Measurements from ENCODE around the gene MRPL50.
"Not testable (repeated sequence)": the region's sequence is repeated elsewhere in the genome, so short reads cannot be mapped to it uniquely, and the experiment has no call there.

Gene MRPL50

DNA sequence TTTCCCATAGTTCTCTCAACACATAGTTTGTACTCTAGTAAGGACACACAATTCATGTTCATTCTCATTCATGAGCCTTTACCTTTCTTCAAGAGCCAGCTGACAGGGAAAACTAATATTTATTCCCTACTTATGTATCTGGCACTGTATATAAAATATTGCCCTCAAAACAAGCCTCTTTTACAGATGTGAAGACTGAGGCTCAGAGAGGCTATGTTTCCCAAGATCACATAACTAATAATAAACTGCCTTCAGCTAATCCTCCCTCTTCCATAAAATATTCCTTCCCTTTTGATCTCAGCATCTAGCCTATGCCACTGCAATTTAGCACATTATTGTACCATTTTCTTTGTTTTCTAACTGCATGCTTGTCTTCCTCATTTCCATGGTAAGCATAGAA, 19.0 kb upstream of the MRPL50 start:
- no peak for DNase-seq

DNA sequence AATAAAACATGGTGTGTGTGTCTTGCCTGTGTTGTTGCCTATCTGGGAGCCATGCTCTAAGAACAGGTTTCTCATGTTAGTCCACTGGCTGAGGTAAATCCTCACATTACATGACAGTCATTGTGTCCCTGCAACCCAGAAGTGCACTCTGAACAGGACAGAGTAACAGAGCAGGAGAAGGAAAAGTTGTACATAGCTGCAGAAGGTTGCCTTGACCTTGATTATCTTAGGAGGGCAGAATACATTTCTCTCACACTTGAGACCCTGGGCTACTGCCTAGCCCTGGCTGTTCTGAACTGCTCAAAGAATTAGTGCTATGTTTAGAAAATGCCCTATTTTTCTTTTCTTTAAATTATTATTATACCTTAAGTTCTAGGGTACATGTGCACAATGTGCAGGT, 17.2 kb upstream of the MRPL50 start:
- no peak for DNase-seq

DNA sequence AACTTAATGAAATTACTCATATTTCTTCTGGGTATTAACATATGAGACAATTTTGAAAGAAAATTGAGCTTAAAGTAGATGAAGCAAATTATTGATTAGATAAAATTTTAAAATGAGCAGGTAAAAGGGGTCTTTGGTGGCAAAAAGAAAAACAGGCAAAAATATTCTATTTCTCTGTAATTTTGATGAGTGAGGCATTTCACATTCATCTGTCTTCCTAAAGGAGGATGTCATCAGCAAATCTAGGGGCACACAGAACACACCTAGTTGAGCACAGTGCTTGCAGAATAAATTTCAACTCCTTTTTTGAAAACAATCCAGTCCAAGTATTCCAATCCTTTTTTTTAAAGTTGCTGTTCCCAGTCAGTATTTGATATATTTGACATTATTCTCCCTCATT, 16.4 kb upstream of the MRPL50 start:
- no peak for DNase-seq

DNA sequence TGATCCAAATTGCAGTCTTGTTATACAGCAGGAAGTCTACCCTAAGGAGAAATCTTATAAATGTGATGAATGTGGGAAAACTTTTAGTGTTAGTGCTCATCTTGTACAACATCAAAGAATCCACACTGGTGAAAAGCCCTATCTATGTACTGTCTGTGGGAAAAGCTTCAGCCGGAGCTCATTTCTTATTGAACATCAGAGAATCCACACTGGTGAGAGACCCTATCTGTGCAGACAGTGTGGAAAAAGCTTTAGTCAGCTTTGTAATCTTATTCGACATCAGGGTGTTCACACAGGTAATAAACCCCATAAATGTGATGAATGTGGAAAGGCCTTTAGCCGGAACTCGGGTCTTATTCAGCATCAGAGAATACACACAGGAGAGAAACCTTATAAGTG, 10.7 kb upstream of the MRPL50 start:
- DNase-seq: no peak

DNA sequence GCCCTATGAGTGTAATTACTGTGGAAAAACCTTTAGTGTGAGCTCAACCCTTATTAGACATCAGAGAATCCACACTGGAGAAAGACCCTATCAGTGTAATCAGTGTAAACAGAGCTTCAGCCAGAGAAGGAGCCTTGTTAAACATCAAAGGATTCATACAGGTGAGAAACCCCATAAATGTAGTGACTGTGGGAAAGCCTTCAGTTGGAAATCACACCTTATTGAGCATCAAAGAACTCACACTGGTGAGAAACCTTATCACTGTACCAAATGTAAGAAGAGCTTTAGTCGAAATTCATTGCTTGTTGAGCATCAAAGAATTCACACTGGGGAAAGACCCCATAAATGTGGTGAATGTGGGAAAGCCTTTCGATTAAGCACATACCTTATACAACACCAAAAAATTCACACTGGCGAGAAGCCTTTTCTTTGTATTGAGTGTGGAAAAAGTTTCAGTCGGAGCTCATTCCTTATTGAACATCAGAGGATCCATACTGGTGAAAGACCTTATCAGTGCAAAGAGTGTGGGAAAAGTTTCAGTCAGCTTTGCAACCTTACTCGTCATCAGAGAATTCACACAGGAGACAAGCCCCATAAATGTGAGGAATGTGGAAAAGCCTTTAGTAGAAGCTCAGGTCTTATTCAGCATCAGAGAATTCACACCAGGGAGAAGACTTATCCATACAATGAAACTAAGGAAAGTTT, 10.1 kb upstream of the MRPL50 start:
- no peak for DNase-seq

DNA sequence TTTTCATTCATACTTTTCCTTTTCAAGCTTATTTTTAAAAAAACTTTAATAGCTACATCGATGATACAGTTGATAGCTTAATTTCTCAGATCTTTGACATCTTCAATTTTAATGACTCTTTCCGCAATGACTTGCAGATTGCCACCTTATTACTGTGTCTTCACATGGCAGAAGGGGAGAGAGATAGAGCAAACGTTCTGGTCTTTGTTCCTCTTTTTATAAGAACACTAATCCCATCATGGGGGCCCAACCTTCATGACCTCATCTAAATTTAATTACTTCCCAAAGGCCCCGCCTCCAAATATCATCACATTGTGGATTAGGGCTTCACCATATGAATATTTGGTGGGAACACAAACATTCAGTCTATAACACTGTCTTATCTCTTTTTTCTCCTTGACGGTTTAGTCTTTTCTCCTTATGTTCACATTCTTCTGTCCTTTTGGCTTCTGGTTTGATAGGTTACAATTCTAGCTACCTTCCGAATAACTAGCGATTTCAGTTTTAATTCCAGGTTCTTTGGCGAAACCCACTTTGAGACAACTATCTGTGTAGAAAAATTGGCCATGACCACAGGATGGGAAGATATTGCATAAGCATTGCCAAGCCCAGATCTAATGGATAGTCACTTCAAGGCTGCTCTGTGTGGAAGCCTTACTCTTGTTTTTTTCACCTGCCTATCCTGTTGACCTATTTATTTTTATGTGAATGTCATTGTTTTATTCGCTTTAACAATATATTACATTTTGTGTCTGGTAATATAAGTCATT, 5.3 kb upstream of the MRPL50 start:
- no peak for DNase-seq

DNA sequence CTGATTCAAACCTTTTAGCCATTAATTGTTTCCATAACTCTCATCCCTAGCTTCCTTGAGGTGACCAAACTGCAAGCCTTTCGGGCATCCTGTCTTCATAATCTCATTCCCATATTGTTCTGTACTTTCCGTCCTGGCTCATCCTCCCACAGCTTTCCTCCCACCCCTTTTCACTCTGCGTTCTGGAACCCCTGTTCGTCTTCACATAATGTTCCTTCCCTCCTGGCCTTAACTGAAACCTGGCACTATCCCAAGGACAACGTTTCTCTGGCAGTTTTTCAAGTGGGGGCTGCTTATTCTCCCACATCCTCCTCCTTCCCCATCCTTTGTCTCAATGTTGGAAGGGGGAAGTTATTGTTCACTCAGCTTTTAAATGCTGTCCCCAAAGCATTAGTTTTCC, 1.7 kb upstream of the MRPL50 start:
- no peak for DNase-seq

DNA sequence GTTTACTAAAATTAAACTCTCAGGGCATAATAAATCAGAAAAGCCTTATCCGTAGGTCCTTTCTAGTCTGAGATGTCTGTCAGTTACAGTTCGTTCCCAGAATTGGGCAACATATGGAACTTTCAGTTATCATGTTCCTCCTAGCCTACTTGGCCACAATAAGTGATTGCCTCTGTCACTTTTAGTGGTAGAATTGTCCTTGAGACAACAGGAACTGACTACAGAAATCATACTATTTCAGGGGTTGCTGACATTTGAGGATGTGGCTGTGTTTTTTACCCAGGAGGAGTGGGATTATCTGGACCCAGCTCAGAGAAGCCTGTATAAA, 1.2 kb upstream of the MRPL50 start:
- DNase-seq: no peak

DNA sequence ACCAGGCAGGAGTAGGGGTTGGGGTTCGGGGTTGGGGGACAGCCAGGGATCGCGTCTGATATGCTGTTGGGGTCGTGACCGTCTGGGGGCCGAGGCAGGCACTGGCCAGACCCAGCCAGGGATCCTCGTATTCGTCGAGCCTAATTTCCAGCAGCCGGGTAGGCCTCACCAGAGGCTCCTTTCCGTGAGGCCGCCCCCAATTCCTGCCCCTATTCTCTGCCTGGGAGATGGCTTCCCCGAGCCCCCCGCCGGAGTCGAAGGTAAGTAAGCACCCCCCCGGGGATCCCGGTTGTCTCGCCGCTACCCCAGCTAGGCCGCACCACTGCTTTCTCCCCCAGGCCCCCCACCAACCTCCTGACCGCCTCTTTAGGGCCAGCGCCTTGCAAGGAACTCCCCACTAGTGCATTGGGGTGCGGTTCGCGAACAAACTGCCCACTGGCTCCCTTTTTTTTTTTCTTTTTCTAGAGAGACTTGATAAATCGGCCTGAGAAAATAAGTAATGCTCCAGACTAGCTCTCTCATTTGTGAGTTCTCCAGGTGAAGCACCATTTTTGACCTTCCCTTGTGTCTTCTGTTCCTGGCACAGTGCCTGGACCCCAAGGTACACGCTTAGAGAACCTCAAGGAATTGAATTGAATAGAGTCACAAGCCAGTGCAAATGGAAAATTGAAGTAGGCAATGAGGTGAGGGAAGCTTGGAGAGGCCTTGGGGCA, 668 bp upstream of the MRPL50 start:
- no peak for DNase-seq

DNA sequence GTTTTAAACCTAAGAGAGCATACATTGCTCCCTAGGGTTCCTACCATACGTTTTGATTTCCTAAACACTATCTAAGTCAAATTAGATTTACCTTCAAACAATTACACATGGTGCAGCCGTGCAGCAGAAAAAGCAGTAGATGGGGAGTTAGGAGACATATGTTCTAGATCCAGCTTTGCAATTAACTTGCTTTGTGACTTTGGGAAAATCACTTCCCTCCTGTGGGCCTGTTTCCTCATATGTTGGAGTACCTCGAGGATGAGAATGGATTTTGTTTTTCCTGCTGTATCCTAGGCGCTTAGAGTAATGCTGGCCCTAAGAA, 711 bp downstream of the MRPL50 start:
- no peak for DNase-seq

DNA sequence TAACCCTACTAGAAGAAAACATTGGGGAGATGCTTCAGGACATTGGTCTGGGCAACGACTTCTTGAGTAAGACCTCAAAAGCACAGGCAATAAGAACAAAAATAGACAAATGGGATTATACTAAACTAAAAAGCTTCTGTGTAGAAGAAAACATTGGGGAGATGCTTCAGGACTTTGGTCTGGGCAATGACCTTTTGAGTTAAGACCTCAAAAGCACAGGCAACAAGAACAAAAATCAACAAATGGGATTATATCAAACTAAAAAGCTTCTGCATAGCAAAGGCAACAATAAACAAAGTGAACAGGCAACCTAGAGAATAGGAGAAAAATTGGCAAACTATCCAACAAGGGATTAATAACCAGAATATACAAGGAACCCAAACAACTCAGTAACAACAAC, 3.7 kb downstream of the MRPL50 start:
- DNase-seq: no peak

DNA sequence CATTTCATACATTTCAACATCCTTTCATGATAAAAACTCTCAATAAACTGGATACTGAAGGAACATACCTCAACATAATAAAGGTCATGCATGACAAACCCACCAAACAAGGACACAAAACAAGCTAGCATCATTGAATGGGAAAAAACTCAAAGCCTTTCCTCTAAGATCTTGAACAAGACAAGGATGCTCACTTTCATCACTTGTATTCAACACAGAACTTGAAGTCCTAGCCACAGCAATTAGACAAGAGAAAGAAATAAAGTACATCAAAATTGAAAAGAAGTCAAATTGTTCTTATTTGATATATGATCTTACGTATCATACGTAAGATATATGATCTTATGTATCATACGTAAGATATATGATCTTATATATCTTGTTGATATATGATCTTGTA, 5.3 kb downstream of the MRPL50 start:
- DNase-seq: no peak

DNA sequence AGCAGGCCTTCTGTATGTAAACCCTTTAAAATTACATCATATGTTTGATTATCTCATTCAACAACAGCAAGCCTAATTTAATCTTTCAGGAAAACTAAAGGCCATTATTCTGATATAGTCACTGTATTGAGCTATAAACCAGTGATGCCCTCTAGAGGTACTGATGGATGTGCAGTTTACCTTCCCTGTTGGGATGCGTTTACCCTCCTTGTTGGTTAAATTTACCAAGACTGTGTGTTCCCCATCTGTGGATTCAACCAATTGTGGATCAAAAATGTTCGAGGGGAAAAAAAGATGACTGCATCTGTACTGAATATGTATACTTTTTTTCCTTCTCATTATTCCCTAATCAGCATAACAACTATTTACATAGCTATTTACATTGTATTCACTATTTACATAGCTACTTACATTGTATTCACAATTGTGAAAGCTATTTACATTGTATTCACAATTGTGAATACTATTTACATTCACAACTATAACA, 9.9 kb downstream of the MRPL50 start:
- DNase-seq: no peak

DNA sequence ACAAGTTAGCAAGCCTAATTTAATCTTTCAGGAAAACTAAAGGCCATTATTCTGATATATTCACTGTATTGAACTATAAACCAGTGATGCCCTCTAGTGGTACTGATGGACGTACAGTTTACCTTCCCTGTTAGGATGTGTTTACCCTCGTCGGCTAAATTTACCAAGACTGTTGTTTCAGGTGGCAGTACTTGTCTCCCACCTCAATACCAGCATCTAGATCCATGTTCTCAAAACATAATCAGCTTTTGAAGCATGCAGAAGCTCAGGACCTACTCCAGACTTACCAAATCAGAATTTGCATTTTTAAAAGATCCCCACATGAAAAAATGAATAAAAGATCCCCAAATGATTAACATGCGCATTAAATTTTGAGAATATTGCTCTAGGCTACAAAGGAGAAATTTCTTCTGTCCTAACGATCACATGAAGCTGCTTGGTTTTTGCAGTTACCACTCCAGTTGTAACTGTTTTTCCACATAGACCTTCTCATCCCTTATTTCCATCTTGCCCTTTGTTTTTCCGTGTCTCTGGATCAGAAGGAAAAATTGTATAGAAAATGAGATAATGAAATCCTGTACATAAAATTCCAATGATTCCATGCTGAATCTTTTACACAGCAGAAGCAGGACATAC, 10.4 kb downstream of the MRPL50 start:
- DNase-seq: no peak

DNA sequence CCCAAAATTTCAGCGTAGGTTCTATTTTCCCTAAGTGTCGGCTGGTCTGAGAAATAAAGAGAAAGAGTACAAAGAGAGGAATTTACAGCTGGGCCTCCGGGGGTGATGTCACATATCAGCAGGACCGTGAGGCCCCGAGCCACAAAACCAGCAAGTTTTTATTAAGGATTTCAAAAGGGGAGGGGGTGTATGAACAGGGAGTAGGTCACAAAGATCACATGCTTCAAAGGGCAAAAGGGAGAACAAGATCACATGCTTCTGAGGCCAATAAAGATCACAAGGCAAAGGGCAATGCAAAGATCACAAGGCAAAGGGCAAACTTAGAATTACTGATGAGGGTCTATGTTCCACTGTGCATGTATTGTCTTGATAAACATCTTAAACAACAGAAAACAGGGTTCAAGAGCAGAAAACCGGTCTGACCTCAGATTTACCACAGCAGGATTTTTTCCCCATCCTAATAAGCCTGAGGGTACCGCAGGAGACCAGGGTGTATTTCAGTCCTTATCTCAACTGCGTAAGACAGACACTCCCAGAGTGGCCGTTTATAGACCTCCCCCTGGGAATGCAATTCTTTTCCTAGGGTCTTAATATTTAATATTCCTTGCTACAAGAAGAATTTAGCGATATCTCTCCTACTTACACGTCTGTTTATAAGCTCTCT, 13.4 kb downstream of the MRPL50 start, which contains the start of gene BAAT:
BAAT (minus strand) TSS at position 134 of the 664 bp plus-strand sequence. CDS start 13,602 bp downstream, outside the sequence.
- DNase-seq: not testable (repeated sequence)

DNA sequence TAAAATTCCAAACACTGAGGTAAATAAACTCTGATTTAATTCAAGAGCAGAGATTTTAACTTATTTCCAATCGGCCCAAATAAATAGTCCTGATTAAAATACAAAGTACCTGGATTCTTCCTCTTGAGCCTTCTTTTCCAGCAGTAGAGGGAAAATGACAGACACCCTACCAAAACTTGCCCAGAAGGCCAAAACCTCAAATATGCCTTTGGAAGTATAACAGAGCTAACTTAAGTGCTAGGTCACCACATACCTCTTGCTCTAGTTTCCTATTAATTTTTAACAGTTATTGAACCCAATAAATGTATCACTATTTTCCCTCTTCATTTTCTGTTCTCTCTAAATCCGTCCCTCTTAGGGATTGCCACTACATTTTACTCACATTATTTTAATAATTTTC, 15.1 kb downstream of the MRPL50 start:
- no peak for DNase-seq

DNA sequence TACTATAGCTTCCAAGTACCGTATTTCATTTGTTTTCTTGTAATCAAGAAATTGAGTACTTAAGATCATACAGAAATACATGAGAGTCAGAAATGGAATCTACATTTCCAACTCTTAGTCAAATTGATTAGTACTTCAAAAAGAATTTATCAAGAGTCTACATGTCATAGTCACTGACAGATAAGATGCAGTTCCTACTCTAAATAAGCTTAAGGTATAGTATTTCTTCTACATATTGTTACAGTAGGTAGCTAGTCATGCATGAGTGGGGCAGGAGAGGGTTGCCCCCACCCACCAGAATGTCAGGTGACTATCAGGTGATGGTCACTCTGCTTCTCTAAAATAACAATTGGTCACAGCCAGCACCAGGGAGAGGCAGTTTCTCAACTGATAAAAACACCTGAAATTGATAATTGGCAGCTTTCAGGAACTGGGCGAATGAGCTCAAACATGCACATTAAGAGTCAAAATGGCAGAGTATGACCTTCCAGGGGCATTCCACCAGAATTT, 16.5 kb downstream of the MRPL50 start:
- DNase-seq: no peak

DNA sequence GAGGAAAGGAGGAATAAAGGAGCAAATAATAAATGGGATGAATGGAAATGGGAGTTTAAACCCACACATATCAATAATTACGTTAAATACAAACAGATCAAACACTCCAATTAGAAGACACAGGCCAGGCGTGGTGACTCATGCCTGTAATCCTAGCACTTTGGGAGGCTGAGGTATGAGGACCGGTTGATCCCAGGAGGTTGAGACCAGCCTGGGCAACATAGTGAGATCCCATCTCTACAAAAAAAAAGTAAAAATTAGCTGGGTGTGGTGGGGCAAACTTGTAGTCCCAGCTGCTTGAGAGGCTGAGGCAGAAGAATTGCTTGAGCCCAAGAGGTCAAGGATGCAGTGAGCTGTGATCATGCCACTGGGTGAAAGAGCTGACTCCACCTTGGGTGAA, 17.3 kb downstream of the MRPL50 start:
- DNase-seq: no peak

DNA sequence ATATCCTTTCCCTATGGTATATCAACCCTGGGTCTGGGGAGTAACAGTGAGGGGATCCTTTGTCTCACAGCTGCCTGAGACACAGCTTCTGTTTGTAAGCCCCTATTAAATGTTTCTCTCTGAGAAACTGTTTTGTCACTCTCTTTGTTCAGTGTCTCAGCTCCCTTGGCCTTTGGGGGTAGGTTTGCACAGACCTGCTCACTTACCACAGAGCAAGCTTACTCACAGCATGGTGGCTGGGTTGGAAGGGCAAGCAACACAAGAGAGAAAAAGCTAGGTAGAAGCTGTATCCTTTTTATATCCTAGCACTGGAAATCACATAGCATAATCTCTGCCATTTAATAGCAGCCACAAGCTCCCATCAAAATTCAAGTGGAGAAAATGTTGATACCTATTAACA, 18.1 kb downstream of the MRPL50 start:
- no peak for DNase-seq

DNA sequence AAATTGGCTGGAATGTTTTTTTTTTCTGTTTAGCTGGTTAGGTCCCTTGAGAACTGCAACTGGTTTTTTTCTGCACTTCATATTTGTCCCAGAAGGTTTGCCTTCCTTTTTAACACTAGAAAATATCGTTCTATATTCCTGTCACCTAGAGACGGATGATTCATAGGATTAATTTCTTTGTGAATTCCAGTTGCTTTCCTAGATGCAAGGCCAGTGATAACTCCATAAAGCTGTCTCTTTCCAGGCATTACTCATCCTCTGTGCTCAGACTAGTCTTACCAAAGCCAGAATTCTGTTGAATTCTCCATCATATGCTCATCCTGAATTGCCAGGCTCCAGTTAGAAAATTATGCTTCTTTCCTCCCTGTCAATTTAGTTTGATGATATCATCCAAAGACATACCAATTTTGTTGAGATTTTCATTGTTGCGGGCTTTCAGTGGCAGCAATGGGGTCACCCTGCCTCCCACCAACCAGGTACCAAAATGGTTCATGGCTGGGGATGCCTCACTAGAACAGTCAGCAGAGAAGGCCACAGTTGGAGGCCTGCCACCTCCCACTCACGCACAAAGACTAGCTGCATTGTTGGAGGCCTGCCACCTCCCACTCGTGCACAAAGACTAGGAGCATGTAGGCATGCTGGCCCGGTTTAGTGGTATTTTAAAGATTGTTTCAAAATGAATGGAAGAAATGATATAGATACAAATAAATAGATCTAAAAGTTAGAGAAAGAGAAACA, 22.1 kb downstream of the MRPL50 start:
- DNase-seq: no peak

DNA sequence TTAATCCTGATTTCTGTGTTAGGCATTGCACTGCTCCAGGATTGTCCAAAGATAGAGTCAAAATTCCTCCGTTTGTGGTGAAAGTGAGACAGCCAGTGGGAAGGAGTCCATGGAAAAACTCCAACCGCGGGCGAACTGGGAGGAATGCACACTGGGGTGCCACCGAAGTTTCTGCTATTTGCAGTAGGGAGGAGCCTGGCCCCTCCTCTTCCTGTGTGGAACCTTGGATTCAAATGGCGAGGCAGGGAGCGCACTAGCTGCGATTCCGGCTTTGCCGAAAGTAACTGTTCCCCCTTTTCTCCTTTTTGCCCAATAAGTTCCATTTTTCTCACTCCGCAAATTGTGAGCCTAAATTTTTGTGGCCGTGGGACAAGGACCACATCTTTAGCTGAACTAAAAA, 22.9 kb downstream of the MRPL50 start:
- DNase-seq: no peak

Data from retina (tissue), 1 donor.